Osteoblast (primary cell): ENCODE measurements around the gene CHMP2B. TPM values are rescaled to one million over a fixed set of nuclear protein-coding genes. Genes with fewer than 3 reads are reported as not detected.

ENCODE experiments used
- DNase-seq: peaks from one replicate; pipeline ENCODE4 v3.0.0; 2011; ENCODE audit warnings: low spot score, mixed read lengths; ENCODE audit not compliant: insufficient read length; ENCODE audit errors: missing footprints
- H2AFZ ChIP-seq: 2 replicates; pipeline ENCODE4 v1.6.0; 2011; ENCODE audit warnings: mild to moderate bottlenecking, low read length
- H3K27ac ChIP-seq: 2 replicates; pipeline ENCODE4 v1.5.1; 2011; ENCODE audit warnings: mild to moderate bottlenecking, low read depth, low read length, moderate library complexity
- H3K27me3 ChIP-seq: 2 replicates; pipeline ENCODE4 v1.6.0; 2012; ENCODE audit warnings: mild to moderate bottlenecking, control low read depth, inconsistent platforms, low read length, moderate library complexity; ENCODE audit not compliant: insufficient read depth
- H3K36me3 ChIP-seq: 2 replicates; pipeline ENCODE4 v1.5.1; 2011; ENCODE audit warnings: mild to moderate bottlenecking, low read length, control low read depth, moderate library complexity; ENCODE audit not compliant: insufficient read depth
- H3K4me1 ChIP-seq: 2 replicates; pipeline ENCODE4 v1.5.1; 2011; ENCODE audit warnings: mild to moderate bottlenecking, low read length, control low read depth, moderate library complexity; ENCODE audit not compliant: insufficient read depth
- H3K4me2 ChIP-seq: 2 replicates; pipeline ENCODE4 v1.6.0; 2011; ENCODE audit warnings: mild to moderate bottlenecking, low read length; ENCODE audit not compliant: insufficient read depth
- H3K4me3 ChIP-seq: fragments of 200-600 bp; sonication (generic); 3 replicates; pipeline ENCODE4 v1.5.1; 2012; ENCODE audit warnings: mild to moderate bottlenecking, low read length, inconsistent platforms; ENCODE audit not compliant: insufficient read depth
- H3K79me2 ChIP-seq: 2 replicates; pipeline ENCODE4 v1.6.0; 2012; ENCODE audit warnings: mild to moderate bottlenecking, low read length, control low read depth, inconsistent platforms; ENCODE audit not compliant: insufficient read depth
- H3K9me3 ChIP-seq: 2 replicates; pipeline ENCODE4 v1.5.1; 2011; ENCODE audit warnings: low read depth, low read length, control low read depth
- H4K20me1 ChIP-seq: 2 replicates; pipeline ENCODE4 v1.6.0; 2012; ENCODE audit warnings: mild to moderate bottlenecking, low read length, control low read depth; ENCODE audit not compliant: insufficient read depth
- CTCF ChIP-seq: IDR thresholded peaks from 2 replicates; pipeline ENCODE4 v1.5.1; 2011; ENCODE audit warnings: mild to moderate bottlenecking, low read depth, low read length, moderate library complexity; ENCODE audit errors: extremely low read depth
- total RNA-seq: library from RNA; depleted of rRNA; stranded (reverse); fragments of >200 nt; gene quantifications from 2 replicates; pipeline ENCODE4 v1.2.3, GENCODE V29; 2012

Gene CHMP2B
- total RNA-seq, 1 donor = 55.4 TPM

DNA sequence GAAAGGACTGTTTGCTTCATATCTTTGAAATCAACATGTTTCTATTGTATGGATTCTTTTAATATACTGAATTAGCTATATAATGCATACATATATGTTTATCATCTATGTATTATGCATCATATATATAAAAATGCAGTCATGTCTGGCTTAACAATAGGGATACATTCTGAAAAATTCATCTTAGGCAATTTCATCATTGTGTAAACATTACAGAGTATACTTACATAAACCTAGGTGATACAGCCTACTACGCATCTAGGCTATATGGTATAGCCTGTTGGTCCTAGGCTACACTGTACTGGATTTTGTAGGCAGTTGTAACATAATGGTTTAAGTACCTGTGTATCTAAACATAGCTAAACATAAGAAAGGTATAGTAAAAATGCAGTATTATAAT, 21.7 kb downstream of the CHMP2B start:
- H4K20me1 ChIP-seq = no peaks in the 10 kb centered on the region
- H3K36me3 ChIP-seq = no peaks in the 10 kb centered on the region
- H3K27ac ChIP-seq = no peak overlapping the region
- no peak for TF ChIP-seq CTCF
- no peaks in the 10 kb centered on the region for H3K79me2 ChIP-seq
- H3K4me2 ChIP-seq = no peak overlapping the region
- no peak overlapping the region for H3K4me3 ChIP-seq
- H3K9me3 ChIP-seq = no peaks in the 10 kb centered on the region
- H3K4me1 ChIP-seq = peaks cover 5% of the 10 kb centered on the region
- H3K27me3 ChIP-seq = no peaks in the 10 kb centered on the region
- no peak overlapping the region for H2AFZ ChIP-seq
- no peak for DNase-seq

- Histone ChIP-seq H4K20me1 (no peaks in the 10 kb centered on the region), H3K9me3 (no peaks in the 10 kb centered on the region), H2AFZ (no peak overlapping the region), H3K36me3 (no peaks in the 10 kb centered on the region), H3K27ac (no peak overlapping the region), H3K4me2 (no peak overlapping the region), H3K4me3 (no peak overlapping the region), H3K27me3 (no peaks in the 10 kb centered on the region), H3K79me2 (no peaks in the 10 kb centered on the region), H3K4me1 (peaks cover 5% of the 10 kb centered on the region)
- TF ChIP-seq CTCF = no peak
- no peak for DNase-seq
These were observed 22.9 kb downstream of the CHMP2B start for GRCh38 chr3:87250009-87250408.

DNA sequence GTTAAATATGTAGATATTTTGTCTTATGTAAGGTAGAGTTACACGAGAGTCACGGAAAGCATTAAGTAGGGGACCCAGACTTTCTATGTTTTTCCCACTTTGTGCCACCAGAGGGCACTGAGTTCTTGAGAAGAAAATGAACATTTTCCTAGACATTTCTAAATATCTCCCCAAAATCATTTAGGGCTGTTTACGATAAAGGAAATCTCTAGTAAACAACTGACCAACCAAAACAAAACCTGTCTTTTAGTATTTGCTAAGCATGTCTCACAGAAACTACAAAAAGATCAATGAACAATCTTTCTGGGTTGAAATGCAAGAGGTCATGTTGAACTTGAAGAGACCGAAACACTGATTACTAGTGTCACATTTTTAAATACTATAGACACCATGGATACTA, 33.2 kb downstream of the CHMP2B start:
- peaks cover 3% of the 10 kb centered on the region for H3K4me1 ChIP-seq
- TF ChIP-seq CTCF = peak; percentile 78
- no peaks in the 10 kb centered on the region for H3K36me3 ChIP-seq
- H3K4me3 ChIP-seq = peak overlapping the region; percentile 11
- no peak for DNase-seq
- H3K27me3 ChIP-seq = no peaks in the 10 kb centered on the region
- no peaks in the 10 kb centered on the region for H3K9me3 ChIP-seq
- H3K27ac ChIP-seq = no peak overlapping the region
- H2AFZ ChIP-seq = no peak overlapping the region
- no peaks in the 10 kb centered on the region for H3K79me2 ChIP-seq
- H4K20me1 ChIP-seq = no peaks in the 10 kb centered on the region
- H3K4me2 ChIP-seq = peak overlapping the region; percentile 45

DNA sequence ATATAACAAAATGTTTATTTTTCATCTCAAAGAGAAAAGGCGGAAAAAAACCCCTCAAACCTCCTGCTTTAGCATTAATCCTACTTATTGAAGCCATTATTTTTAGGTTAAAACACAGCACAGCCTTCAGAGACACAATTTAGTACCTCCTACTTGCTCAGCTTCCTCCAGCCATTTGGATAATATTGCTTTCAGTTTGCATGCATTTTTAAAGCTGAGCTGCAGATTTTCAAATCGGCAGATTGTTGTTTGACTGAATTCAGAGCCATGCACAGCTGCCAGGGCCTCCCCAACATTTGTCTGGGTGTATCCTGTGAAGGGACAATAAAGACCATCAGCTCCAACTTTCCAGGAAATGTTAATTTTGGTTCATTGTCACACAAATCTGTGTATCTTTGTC, 34.8 kb downstream of the CHMP2B start:
- H2AFZ ChIP-seq = no peak overlapping the region
- TF ChIP-seq CTCF = no peak

More for the DNA sequence above, 34.8 kb downstream of the CHMP2B start:
- Histone ChIP-seq H3K27me3 (no peaks in the 10 kb centered on the region), H3K9me3 (no peaks in the 10 kb centered on the region), H3K79me2 (no peaks in the 10 kb centered on the region), H3K4me1 (peaks cover 3% of the 10 kb centered on the region), H3K4me2 (no peak overlapping the region), H3K36me3 (no peaks in the 10 kb centered on the region), H3K27ac (no peak overlapping the region), H4K20me1 (no peaks in the 10 kb centered on the region), H3K4me3 (no peak overlapping the region)
- no peak for DNase-seq
